ENCODE measurements around the gene NRXN2. TPM values are rescaled to one million over a fixed set of nuclear protein-coding genes. Genes with fewer than 3 reads are reported as not detected.

NRXN2 gene
- total and polyA plus RNA-seq, 3 experiments from 2014 or later, result 0.55 to 0.75 TPM; not detected in 1

GRCh38 chr11:64604458-64605243 lies 118.3 kb downstream of the NRXN2 start:
- Mint-ChIP-seq H3K4me1 (no peaks in the 10 kb centered on the region), H3K27me3 (peaks cover 0 to 9% of the 10 kb centered on the region in 2 donors), H3K4me3 (peak overlapping the region in 1 of 7 donors; percentile 50), H3K36me3 (no peaks in the 10 kb centered on the region), H3K27ac (no peak overlapping the region), H3K9me3 (no peaks in the 10 kb centered on the region)
- no peak overlapping the region for H3K27ac ChIP-seq (ENCODE audit: low read depth, low read length)
- no peaks in the 10 kb centered on the region for H3K36me3 ChIP-seq (ENCODE audit: insufficient read depth, low read length)
- H3K9me3 ChIP-seq (ENCODE audit: low read length), result no peaks in the 10 kb centered on the region
- ChIA-PET POLR2A (no interaction called here), CTCF (no interaction called here)
- DNase-seq, result no peak
- no peak overlapping the region for H3K4me3 ChIP-seq (ENCODE audit: low read length)
- H3K4me1 ChIP-seq (ENCODE audit: insufficient read depth, low read length), result no peaks in the 10 kb centered on the region
- H3K27me3 ChIP-seq (ENCODE audit: insufficient read depth, low read length, poor library complexity, severe bottlenecking), result no peaks in the 10 kb centered on the region

- Mint-ChIP-seq H3K27me3 (peaks cover 0 to 9% of the 10 kb centered on the region in 2 donors), H3K9me3 (no peaks in the 10 kb centered on the region)
- CTCF ChIA-PET, result no interaction called here
Measured at GRCh38 chr11:64603411-64604110, 119.4 kb downstream of the NRXN2 start.

GRCh38 chr11:64602466-64603070 lies 120.4 kb downstream of the NRXN2 start:
- Histone ChIP-seq H3K4me1 (ENCODE audit: insufficient read depth, low read length) (no peaks in the 10 kb centered on the region), H3K27ac (ENCODE audit: low read depth, low read length) (no peak overlapping the region), H3K36me3 (ENCODE audit: insufficient read depth, low read length) (no peaks in the 10 kb centered on the region), H3K4me3 (ENCODE audit: low read length) (no peak overlapping the region), H3K9me3 (ENCODE audit: low read length) (no peaks in the 10 kb centered on the region), H3K27me3 (ENCODE audit: insufficient read depth, low read length, poor library complexity, severe bottlenecking) (no peaks in the 10 kb centered on the region)
- peaks cover 0 to 9% of the 10 kb centered on the region in 2 donors for H3K27me3 Mint-ChIP-seq
- H3K36me3 Mint-ChIP-seq, result no peaks in the 10 kb centered on the region
- no peaks in the 10 kb centered on the region for H3K4me1 Mint-ChIP-seq
- no peak overlapping the region for H3K4me3 Mint-ChIP-seq
- DNase-seq, result no peak
- H3K9me3 Mint-ChIP-seq, result no peaks in the 10 kb centered on the region
- H3K27ac Mint-ChIP-seq, result no peak overlapping the region
- POLR2A ChIA-PET, result no interaction called here
- CTCF ChIA-PET, result no interaction called here

More at GRCh38 chr11:64603411-64604110, 119.4 kb downstream of the NRXN2 start:
- H3K4me1 ChIP-seq (ENCODE audit: insufficient read depth, low read length), result no peaks in the 10 kb centered on the region
- H3K27me3 ChIP-seq (ENCODE audit: insufficient read depth, low read length, poor library complexity, severe bottlenecking), result no peaks in the 10 kb centered on the region
- H3K36me3 ChIP-seq (ENCODE audit: insufficient read depth, low read length), result no peaks in the 10 kb centered on the region
- Mint-ChIP-seq H3K36me3 (no peaks in the 10 kb centered on the region), H3K27ac (peak overlapping the region in 1 of 8 donors; percentile 54), H3K4me1 (no peaks in the 10 kb centered on the region), H3K4me3 (no peak overlapping the region)
- POLR2A ChIA-PET, result interaction anchor here (0.6 kb wide), 1 partner anchor 295 kb away, joined by 4 read pairs; no protein-coding TSS in a partner anchor
- no peak overlapping the region for H3K4me3 ChIP-seq (ENCODE audit: low read length)
- no peak for DNase-seq
- no peak overlapping the region for H3K27ac ChIP-seq (ENCODE audit: low read depth, low read length)
- no peaks in the 10 kb centered on the region for H3K9me3 ChIP-seq (ENCODE audit: low read length)

- Histone ChIP-seq H3K4me1 (ENCODE audit: insufficient read depth, low read length) (no peaks in the 10 kb centered on the region), H3K9me3 (ENCODE audit: low read length) (no peaks in the 10 kb centered on the region), H3K4me3 (ENCODE audit: low read length) (no peak overlapping the region), H3K36me3 (ENCODE audit: insufficient read depth, low read length) (no peaks in the 10 kb centered on the region), H3K27ac (ENCODE audit: low read depth, low read length) (no peak overlapping the region), H3K27me3 (ENCODE audit: insufficient read depth, low read length, poor library complexity, severe bottlenecking) (no peaks in the 10 kb centered on the region)
- DNase-seq, result no peak
- no peaks in the 10 kb centered on the region for H3K36me3 Mint-ChIP-seq
- H3K4me1 Mint-ChIP-seq, result no peaks in the 10 kb centered on the region
- H3K9me3 Mint-ChIP-seq, result no peaks in the 10 kb centered on the region
- CTCF ChIA-PET, result no interaction called here
- no peak overlapping the region for H3K27ac Mint-ChIP-seq
- peaks cover 3 to 9% of the 10 kb centered on the region in 2 donors for H3K27me3 Mint-ChIP-seq
- no peak overlapping the region for H3K4me3 Mint-ChIP-seq
- POLR2A ChIA-PET, result no interaction called here
Measured at GRCh38 chr11:64601605-64602465, 121.2 kb downstream of the NRXN2 start.

GRCh38 chr11:64600281-64600992 lies 122.6 kb downstream of the NRXN2 start:
- H3K9me3 Mint-ChIP-seq, result no peaks in the 10 kb centered on the region
- no peak overlapping the region for H3K4me3 ChIP-seq (ENCODE audit: low read length)
- CTCF ChIA-PET, result no interaction called here
- no peaks in the 10 kb centered on the region for H3K4me1 Mint-ChIP-seq
- no peaks in the 10 kb centered on the region for H3K4me1 ChIP-seq (ENCODE audit: insufficient read depth, low read length)
- H3K36me3 ChIP-seq (ENCODE audit: insufficient read depth, low read length), result no peaks in the 10 kb centered on the region
- peaks cover 3 to 9% of the 10 kb centered on the region in 2 donors for H3K27me3 Mint-ChIP-seq
- peak overlapping the region in 1 of 8 donors; percentile 70 for H3K27ac Mint-ChIP-seq
- H3K9me3 ChIP-seq (ENCODE audit: low read length), result no peaks in the 10 kb centered on the region
- no peak for DNase-seq
- H3K36me3 Mint-ChIP-seq, result no peaks in the 10 kb centered on the region
- POLR2A ChIA-PET, result no interaction called here
- no peaks in the 10 kb centered on the region for H3K27me3 ChIP-seq (ENCODE audit: insufficient read depth, low read length, poor library complexity, severe bottlenecking)
- no peak overlapping the region for H3K4me3 Mint-ChIP-seq
- no peak overlapping the region for H3K27ac ChIP-seq (ENCODE audit: low read depth, low read length)

GRCh38 chr11:64599698-64600211 lies 123.2 kb downstream of the NRXN2 start:
- no peaks in the 10 kb centered on the region for H3K36me3 ChIP-seq (ENCODE audit: insufficient read depth, low read length)
- H3K27me3 Mint-ChIP-seq, result peaks cover 3 to 8% of the 10 kb centered on the region in 2 donors
- peak overlapping the region in 1 of 8 donors; percentile 33 for H3K27ac Mint-ChIP-seq
- H3K9me3 ChIP-seq (ENCODE audit: low read length), result no peaks in the 10 kb centered on the region
- H3K4me3 ChIP-seq (ENCODE audit: low read length), result no peak overlapping the region
- H3K4me3 Mint-ChIP-seq, result no peak overlapping the region
- ChIA-PET POLR2A (no interaction called here), CTCF (no interaction called here)
- no peaks in the 10 kb centered on the region for H3K4me1 Mint-ChIP-seq
- no peak for DNase-seq
- H3K36me3 Mint-ChIP-seq, result no peaks in the 10 kb centered on the region
- H3K9me3 Mint-ChIP-seq, result no peaks in the 10 kb centered on the region
- no peaks in the 10 kb centered on the region for H3K27me3 ChIP-seq (ENCODE audit: insufficient read depth, low read length, poor library complexity, severe bottlenecking)
- no peaks in the 10 kb centered on the region for H3K4me1 ChIP-seq (ENCODE audit: insufficient read depth, low read length)
- H3K27ac ChIP-seq (ENCODE audit: low read depth, low read length), result no peak overlapping the region

- H3K36me3 Mint-ChIP-seq, result no peaks in the 10 kb centered on the region
- H3K9me3 Mint-ChIP-seq, result no peaks in the 10 kb centered on the region
- H3K4me3 Mint-ChIP-seq, result no peak overlapping the region
- ChIA-PET CTCF (no interaction called here), POLR2A (no interaction called here)
- no peaks in the 10 kb centered on the region for H3K36me3 ChIP-seq (ENCODE audit: insufficient read depth, low read length)
- H3K4me1 Mint-ChIP-seq, result no peaks in the 10 kb centered on the region
- H3K27ac Mint-ChIP-seq, result no peak overlapping the region
- no peaks in the 10 kb centered on the region for H3K27me3 ChIP-seq (ENCODE audit: insufficient read depth, low read length, poor library complexity, severe bottlenecking)
- H3K27ac ChIP-seq (ENCODE audit: low read depth, low read length), result no peak overlapping the region
- no peaks in the 10 kb centered on the region for H3K4me1 ChIP-seq (ENCODE audit: insufficient read depth, low read length)
- DNase-seq, result peak in 1 of 5 donors; percentile 23
- no peaks in the 10 kb centered on the region for H3K9me3 ChIP-seq (ENCODE audit: low read length)
- H3K27me3 Mint-ChIP-seq, result peaks cover under 1 to 3% of the 10 kb centered on the region in 2 donors
- no peak overlapping the region for H3K4me3 ChIP-seq (ENCODE audit: low read length)
Measured at GRCh38 chr11:64598797-64599697, 124.0 kb downstream of the NRXN2 start.
